ENCODE results near the gene ZBTB21. TPM values are rescaled to one million over a fixed set of nuclear protein-coding genes. Genes with fewer than 3 reads are reported as not detected.

Gene ZBTB21
- total and polyA plus RNA-seq, 9 of the 15 experiments (the other 6 are each of a cell fraction or from before 2014, with no cell fraction given), result 2.2 to 15.2 (median 8.7) TPM

GRCh38 chr21:42010507-42011495 lies 641 bp upstream of the ZBTB21 start (continued):
- TF ChIP-seq TEAD1 (CRISPR knock-in tag; IDR thresholded peaks at IDR 0.05) (0 out of 4 replicates have a peak, but pooled peaks of 1 of the 2 experiments have one; percentile 41), PRMT5 (CRISPR knock-in tag; IDR thresholded peaks at IDR 0.05) (no peak), ESRRB (CRISPR knock-in tag; IDR thresholded peaks at IDR 0.05; ENCODE audit: borderline replicate concordance) (no peak), ZNF589 (CRISPR knock-in tag; IDR thresholded peaks at IDR 0.05; ENCODE audit: low read depth) (no peak), ETV5 (CRISPR knock-in tag; IDR thresholded peaks at IDR 0.05; ENCODE audit: low read depth) (peak; percentile 63; the same call in 1 of the 2 replicates), TEAD4 (IDR thresholded peaks at IDR 0.05; ENCODE audit: low read length) (no peak), TEAD4 (CRISPR knock-in tag; IDR thresholded peaks at IDR 0.05; ENCODE audit: borderline replicate concordance) (no peak), MTA3 (IDR thresholded peaks at IDR 0.05; ENCODE audit: borderline replicate concordance) (no peak), SREBF2 (CRISPR knock-in tag; IDR thresholded peaks at IDR 0.05) (no peak), ASH1L (IDR thresholded peaks at IDR 0.05; ENCODE audit: borderline replicate concordance, low read depth, partially characterized antibody) (no peak), SNRNP70 (optimal IDR thresholded peaks at IDR 0.05; ENCODE audit: low read depth, low read length) (no peak), POLR2AphosphoS5 (IDR thresholded peaks at IDR 0.05; ENCODE audit: control insufficient read depth, insufficient read depth, low read depth, low read length) (peak; percentile 54; the same call in 1 of the 2 replicates), BACH1 (tag; IDR thresholded peaks at IDR 0.05) (no peak), ZNF282 (CRISPR knock-in tag; IDR thresholded peaks at IDR 0.05) (0 out of 2 replicates have a peak, but pooled peaks have one; percentile 42), HEY1 (CRISPR knock-in tag; IDR thresholded peaks at IDR 0.05; ENCODE audit: borderline replicate concordance) (no peak), ZNF764 (CRISPR knock-in tag; IDR thresholded peaks at IDR 0.05; ENCODE audit: low read depth) (no peak), PATZ1 (CRISPR knock-in tag; IDR thresholded peaks at IDR 0.05; ENCODE audit: borderline replicate concordance) (no peak), ZBTB2 (IDR thresholded peaks at IDR 0.05) (no peak), ZNF436 (CRISPR knock-in tag; IDR thresholded peaks at IDR 0.05) (no peak), BRF1 (IDR thresholded peaks at IDR 0.05; ENCODE audit: borderline replicate concordance, extremely low read depth, insufficient read length) (no peak), MYNN (IDR thresholded peaks at IDR 0.05) (no peak), MYNN (CRISPR knock-in tag; IDR thresholded peaks at IDR 0.05) (no peak), SIRT6 (IDR thresholded peaks at IDR 0.05; ENCODE audit: low read depth, low read length) (no peak), ZFP36 (IDR thresholded peaks at IDR 0.05; ENCODE audit: low read depth, low read length, partially characterized antibody) (no peak), ZKSCAN3 (CRISPR knock-in tag; IDR thresholded peaks at IDR 0.05) (no peak), ZNF197 (CRISPR knock-in tag; IDR thresholded peaks at IDR 0.05; ENCODE audit: low read depth) (no peak)

Data from K562 (cell line).